GM12878 (cell line): ENCODE results near the gene CBARP.

Source experiments
- BCL11A ChIP-seq: IDR thresholded peaks from 2 replicates; pipeline ENCODE4 v1.6.1; 2011; ENCODE audit warnings: low read depth, low read length
- CEBPB ChIP-seq, 2 experiments: fragments of 150-350 bp in 1 of 2; IDR thresholded peaks; 2 replicates each; pipeline ENCODE4 v1.6.1; 2012 to 2014; ENCODE audit warnings: low read depth in 2 of 2, low read length in 2 of 2, borderline replicate concordance in 1 of 2, inconsistent platforms in 1 of 2
- CHD4 ChIP-seq: fragments of 200-600 bp; sonication (generic); IDR thresholded peaks from 2 replicates; pipeline ENCODE4 v1.6.1; 2016; ENCODE audit warnings: mild to moderate bottlenecking
- CTCF ChIP-seq, 3 experiments: IDR thresholded peaks in 2 of 3; conservative IDR thresholded peaks in 1 of 3; 2 replicates each; pipeline ENCODE4 v1.5.1; 2011; ENCODE audit warnings: low read depth in 3 of 3, low read length in 3 of 3, mild to moderate bottlenecking in 3 of 3, control low read depth in 2 of 3, moderate library complexity in 2 of 3, inconsistent platforms in 1 of 3, mixed read lengths in 1 of 3; ENCODE audit not compliant: control insufficient read depth in 2 of 3, insufficient read depth in 1 of 3; ENCODE audit errors: extremely low read depth in 1 of 3
- EZH2 ChIP-seq: IDR thresholded peaks from 2 replicates; pipeline ENCODE4 v1.6.1; 2012; ENCODE audit warnings: low read depth, mild to moderate bottlenecking, control low read depth, inconsistent platforms, low read length, borderline replicate concordance; ENCODE audit not compliant: control insufficient read depth
- HDGF ChIP-seq: fragments of 450-650 bp; IDR thresholded peaks from 2 replicates; pipeline ENCODE4 v1.6.1; 2016; ENCODE audit warnings: antibody characterized with exemption
- MXI1 ChIP-seq: fragments of 150-350 bp; IDR thresholded peaks from 2 replicates; pipeline ENCODE4 v1.6.1; 2011; ENCODE audit warnings: low read depth, mild to moderate bottlenecking, inconsistent platforms, low read length, improper control_type of control experiment
- NFYA ChIP-seq: IDR thresholded peaks from 2 replicates; pipeline ENCODE4 v1.6.1; 2011; ENCODE audit warnings: low read depth, mild to moderate bottlenecking, low read length, improper control_type of control experiment, borderline replicate concordance
- POLR2AphosphoS5 ChIP-seq: IDR thresholded peaks from 2 replicates; pipeline ENCODE4 v1.6.1; 2011; ENCODE audit warnings: mild to moderate bottlenecking, low read length, inconsistent platforms
- SMC3 ChIP-seq: IDR thresholded peaks from 2 replicates; pipeline ENCODE4 v1.6.1; 2011; ENCODE audit warnings: low read length, improper control_type of control experiment, borderline replicate concordance
- USF2 ChIP-seq: IDR thresholded peaks from 2 replicates; pipeline ENCODE4 v1.6.1; 2011; ENCODE audit warnings: low read depth, low read length, improper control_type of control experiment, borderline replicate concordance
- ZNF24 ChIP-seq: fragments of 450-650 bp; IDR thresholded peaks from 2 replicates; pipeline ENCODE4 v1.6.1; 2017; ENCODE audit warnings: antibody characterized with exemption, mild to moderate bottlenecking

GRCh38 chr19:1182727-1183126 lies 55.1 kb downstream of the CBARP start:
- TF ChIP-seq CTCF (IDR thresholded peaks at IDR 0.05 in 2 of 3, conservative IDR thresholded peaks at IDR 0.05 in 1 of 3; ENCODE audit: control insufficient read depth in 2 of 3, extremely low read depth in 1 of 3, insufficient read depth in 1 of 3, low read depth in 3 of 3, low read length in 3 of 3) (no peak), ZNF24 (no peak), HDGF (no peak), CHD4 (no peak), MXI1 (no peak), SMC3 (no peak), BCL11A (no peak), NFYA (no peak), EZH2 (no peak), USF2 (no peak), POLR2AphosphoS5 (no peak), CEBPB (IDR thresholded peaks at IDR 0.05; ENCODE audit: borderline replicate concordance in 1 of 2, low read depth in 2 of 2, low read length in 2 of 2) (no peak)
